HEK293 (cell line): Measurements from ENCODE around the gene IQCB1.

Source experiments
- CTCF ChIA-PET: fragments of 350-600 bp; formaldehyde crosslinking; extraction: SDS; loops from one replicate; lab custom pipeline; 2021; ENCODE audit warnings: antibody characterized with exemption; lab: Yijun Ruan, JAX
- POLR2A ChIA-PET: fragments of 300-600 bp; formaldehyde crosslinking; extraction: SDS; loops from one replicate; lab custom pipeline; 2020; ENCODE audit warnings: antibody characterized with exemption, inconsistent platforms; lab: Yijun Ruan, JAX
- H3K27ac ChIP-seq: fragments of 200-500 bp; sonication (Bioruptor generic); 2 replicates; pipeline ENCODE4 v1.5.1; 2014; ENCODE audit warnings: low read depth, low read length, control low read depth, inconsistent platforms; ENCODE audit errors: extremely low read depth
- H3K36me3 ChIP-seq, 2 experiments: fragments of 200-500 bp in 1 of 2; sonication (Bioruptor generic) in 1 of 2; 1 replicate in 1 of 2; 2 replicates in 1 of 2; pipeline ENCODE4 v1.5.1; 2014 to 2017; ENCODE audit warnings: inconsistent platforms in 2 of 2, low read length in 2 of 2; ENCODE audit not compliant: control insufficient read depth in 2 of 2, insufficient read depth in 1 of 2
- H3K4me1 ChIP-seq: fragments of 200-500 bp; sonication (Bioruptor generic); 2 replicates; pipeline ENCODE4 v1.5.1; 2014; ENCODE audit warnings: mild to moderate bottlenecking, low read length, inconsistent platforms; ENCODE audit not compliant: control insufficient read depth, insufficient read depth
- H3K4me3 ChIP-seq: 2 replicates; pipeline ENCODE4 v1.5.1; 2011; ENCODE audit warnings: low read depth, mild to moderate bottlenecking, control low read depth, low read length, moderate library complexity
- H3K9me3 ChIP-seq: fragments of 200-500 bp; sonication (Bioruptor generic); 2 replicates; pipeline ENCODE4 v1.5.1; 2014; ENCODE audit warnings: low read depth, low read length, inconsistent platforms; ENCODE audit not compliant: control insufficient read depth, insufficient read depth
- GLIS2 ChIP-seq: fragments of 450-650 bp; formaldehyde crosslinking; IDR thresholded peaks from 2 replicates; pipeline ENCODE4 v1.5.1; 2016; ENCODE audit warnings: missing biosample characterization, missing genetic modification characterization
- KLF8 ChIP-seq: fragments of 450-650 bp; formaldehyde crosslinking; IDR thresholded peaks from 2 replicates; pipeline ENCODE4 v1.5.1; 2016; ENCODE audit warnings: missing biosample characterization, missing genetic modification characterization
- KLF9 ChIP-seq: fragments of 450-650 bp; formaldehyde crosslinking; IDR thresholded peaks from 2 replicates; pipeline ENCODE4 v1.5.1; 2016; ENCODE audit warnings: missing biosample characterization, missing genetic modification characterization, low read depth
- REPIN1 ChIP-seq: fragments of 450-650 bp; formaldehyde crosslinking; IDR thresholded peaks from 2 replicates; pipeline ENCODE4 v1.5.1; 2017; ENCODE audit warnings: missing biosample characterization, missing genetic modification characterization, low read depth
- TRIM28 ChIP-seq: IDR thresholded peaks from 2 replicates; pipeline ENCODE4 v1.6.1; 2011; ENCODE audit warnings: low read length, control low read depth, borderline replicate concordance
- ZBTB11 ChIP-seq: fragments of 450-650 bp; formaldehyde crosslinking; conservative IDR thresholded peaks from 2 replicates; pipeline ENCODE4 v1.5.1; 2016; ENCODE audit warnings: low read depth, missing biosample characterization, missing genetic modification characterization
- ZFHX2 ChIP-seq: fragments of 450-650 bp; formaldehyde crosslinking; conservative IDR thresholded peaks from 2 replicates; pipeline ENCODE4 v1.5.1; 2016; ENCODE audit warnings: missing biosample characterization, missing genetic modification characterization
- ZFP3 ChIP-seq: fragments of 450-650 bp; formaldehyde crosslinking; IDR thresholded peaks from 2 replicates; pipeline ENCODE4 v1.5.1; 2016; ENCODE audit warnings: low read depth, missing biosample characterization, missing genetic modification characterization
- ZFP41 ChIP-seq: fragments of 450-650 bp; formaldehyde crosslinking; IDR thresholded peaks from 2 replicates; pipeline ENCODE4 v1.5.1; 2016; ENCODE audit warnings: missing biosample characterization, missing genetic modification characterization, borderline replicate concordance
- ZFP69B ChIP-seq: fragments of 450-650 bp; formaldehyde crosslinking; IDR thresholded peaks from 2 replicates; pipeline ENCODE4 v1.5.1; 2016; ENCODE audit warnings: missing biosample characterization, missing genetic modification characterization
- ZNF114 ChIP-seq: fragments of 450-650 bp; formaldehyde crosslinking; IDR thresholded peaks from 2 replicates; pipeline ENCODE4 v1.5.0; 2017; ENCODE audit warnings: missing biosample characterization, missing genetic modification characterization
- ZNF138 ChIP-seq: fragments of 450-650 bp; formaldehyde crosslinking; IDR thresholded peaks from 2 replicates; pipeline ENCODE4 v1.5.1; 2016; ENCODE audit warnings: missing biosample characterization, missing genetic modification characterization, borderline replicate concordance
- ZNF169 ChIP-seq: fragments of 450-650 bp; formaldehyde crosslinking; IDR thresholded peaks from 2 replicates; pipeline ENCODE4 v1.5.1; 2016; ENCODE audit warnings: missing biosample characterization, missing genetic modification characterization
- ZNF239 ChIP-seq: fragments of 450-650 bp; formaldehyde crosslinking; IDR thresholded peaks from 2 replicates; pipeline ENCODE4 v1.5.1; 2016; ENCODE audit warnings: missing biosample characterization, missing genetic modification characterization
- ZNF248 ChIP-seq: fragments of 450-650 bp; formaldehyde crosslinking; IDR thresholded peaks from 2 replicates; pipeline ENCODE4 v1.5.1; 2017; ENCODE audit warnings: missing biosample characterization, missing genetic modification characterization
- ZNF426 ChIP-seq: fragments of 450-650 bp; formaldehyde crosslinking; IDR thresholded peaks from 2 replicates; pipeline ENCODE4 v1.5.1; 2017; ENCODE audit warnings: missing biosample characterization, missing genetic modification characterization, mild to moderate bottlenecking, inconsistent platforms, moderate library complexity
- ZNF449 ChIP-seq: fragments of 450-650 bp; formaldehyde crosslinking; IDR thresholded peaks from 2 replicates; pipeline ENCODE4 v1.5.1; 2017; ENCODE audit warnings: missing biosample characterization, mild to moderate bottlenecking, missing genetic modification characterization, moderate library complexity
- ZNF513 ChIP-seq: fragments of 450-650 bp; IDR thresholded peaks from 2 replicates; pipeline ENCODE4 v1.5.1; 2018; ENCODE audit warnings: missing biosample characterization, missing genetic modification characterization
- ZNF561 ChIP-seq: fragments of 450-650 bp; IDR thresholded peaks from 2 replicates; pipeline ENCODE4 v1.5.1; 2018; ENCODE audit warnings: missing biosample characterization, missing genetic modification characterization, borderline replicate concordance
- ZNF660 ChIP-seq: fragments of 450-650 bp; IDR thresholded peaks from 2 replicates; pipeline ENCODE4 v1.5.1; 2018; ENCODE audit warnings: missing biosample characterization, mild to moderate bottlenecking, missing genetic modification characterization
- ZNF837 ChIP-seq: fragments of 450-650 bp; formaldehyde crosslinking; IDR thresholded peaks from 2 replicates; pipeline ENCODE4 v1.5.1; 2016; ENCODE audit warnings: missing biosample characterization, missing genetic modification characterization
- TF ChIP-seq, protein P1 (sequence below): fragments of 450-650 bp; formaldehyde crosslinking; IDR thresholded peaks from 2 replicates; pipeline ENCODE4 v1.5.1; 2016; ENCODE audit warnings: missing biosample characterization, missing genetic modification characterization
- TF ChIP-seq, protein P2 (sequence below): fragments of 450-650 bp; formaldehyde crosslinking; IDR thresholded peaks from 2 replicates; pipeline ENCODE4 v1.5.1; 2016; ENCODE audit warnings: missing biosample characterization, missing genetic modification characterization, borderline replicate concordance

Gene IQCB1

GRCh38 chr3:121739902-121740301, 95.0 kb downstream of the IQCB1 start:
- no peaks in the 10 kb centered on the region for H3K9me3 ChIP-seq
- POLR2A ChIA-PET, result no interaction called here
- no peaks in the 10 kb centered on the region for H3K4me1 ChIP-seq
- H3K36me3 ChIP-seq, result peaks cover 0 to 10% of the 10 kb centered on the region in 2 experiments; a peak in 1 of 3 replicates
- no peak for TF ChIP-seq ZNF561
- TF ChIP-seq ZNF426 (tag by site-specific recombination), result no peak
- TF ChIP-seq, protein P1, sequence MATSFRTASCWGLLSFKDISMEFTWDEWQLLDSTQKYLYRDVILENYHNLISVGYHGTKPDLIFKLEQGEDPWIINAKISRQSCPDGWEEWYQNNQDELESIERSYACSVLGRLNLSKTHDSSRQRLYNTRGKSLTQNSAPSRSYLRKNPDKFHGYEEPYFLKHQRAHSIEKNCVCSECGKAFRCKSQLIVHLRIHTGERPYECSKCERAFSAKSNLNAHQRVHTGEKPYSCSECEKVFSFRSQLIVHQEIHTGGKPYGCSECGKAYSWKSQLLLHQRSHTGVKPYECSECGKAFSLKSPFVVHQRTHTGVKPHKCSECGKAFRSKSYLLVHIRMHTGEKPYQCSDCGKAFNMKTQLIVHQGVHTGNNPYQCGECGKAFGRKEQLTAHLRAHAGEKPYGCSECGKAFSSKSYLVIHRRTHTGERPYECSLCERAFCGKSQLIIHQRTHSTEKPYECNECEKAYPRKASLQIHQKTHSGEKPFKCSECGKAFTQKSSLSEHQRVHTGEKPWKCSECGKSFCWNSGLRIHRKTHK (tag by site-specific recombination), result no peak
- no peak for TF ChIP-seq ZNF660 (tag by site-specific recombination)
- no peak overlapping the region for H3K27ac ChIP-seq
- CTCF ChIA-PET, result no interaction called here
- H3K4me3 ChIP-seq, result no peak overlapping the region

- Histone ChIP-seq H3K9me3 (no peaks in the 10 kb centered on the region), H3K27ac (no peak overlapping the region), H3K4me1 (no peaks in the 10 kb centered on the region), H3K36me3 (peaks cover 0 to 4% of the 10 kb centered on the region in 2 experiments; a peak in 1 of 3 replicates), H3K4me3 (no peak overlapping the region)
- POLR2A ChIA-PET, result no interaction called here
- CTCF ChIA-PET, result no interaction called here
- no peak for TF ChIP-seq ZNF248 (tag by site-specific recombination)
- TF ChIP-seq ZFP41, result no peak
- TF ChIP-seq, protein P2, sequence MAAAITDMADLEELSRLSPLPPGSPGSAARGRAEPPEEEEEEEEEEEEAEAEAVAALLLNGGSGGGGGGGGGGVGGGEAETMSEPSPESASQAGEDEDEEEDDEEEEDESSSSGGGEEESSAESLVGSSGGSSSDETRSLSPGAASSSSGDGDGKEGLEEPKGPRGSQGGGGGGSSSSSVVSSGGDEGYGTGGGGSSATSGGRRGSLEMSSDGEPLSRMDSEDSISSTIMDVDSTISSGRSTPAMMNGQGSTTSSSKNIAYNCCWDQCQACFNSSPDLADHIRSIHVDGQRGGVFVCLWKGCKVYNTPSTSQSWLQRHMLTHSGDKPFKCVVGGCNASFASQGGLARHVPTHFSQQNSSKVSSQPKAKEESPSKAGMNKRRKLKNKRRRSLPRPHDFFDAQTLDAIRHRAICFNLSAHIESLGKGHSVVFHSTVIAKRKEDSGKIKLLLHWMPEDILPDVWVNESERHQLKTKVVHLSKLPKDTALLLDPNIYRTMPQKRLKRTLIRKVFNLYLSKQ, result no peak
- TF ChIP-seq TRIM28, result no peak
- TF ChIP-seq ZFHX2 (tag by site-specific recombination), result no peak
- no peak for TF ChIP-seq ZNF114 (tag by site-specific recombination)
- no peak for TF ChIP-seq ZNF449
- no peak for TF ChIP-seq ZNF239 (tag by site-specific recombination)
These were observed 97.2 kb downstream of the IQCB1 start for GRCh38 chr3:121737644-121738043.

- no peaks in the 10 kb centered on the region for H3K9me3 ChIP-seq
- no peaks in the 10 kb centered on the region for H3K4me1 ChIP-seq
- peaks cover 0 to 4% of the 10 kb centered on the region in 2 experiments; a peak in 1 of 3 replicates for H3K36me3 ChIP-seq
- ChIA-PET POLR2A (no interaction called here), CTCF (no interaction called here)
- no peak overlapping the region for H3K4me3 ChIP-seq
- no peak overlapping the region for H3K27ac ChIP-seq
- no peak for TF ChIP-seq KLF9 (tag by site-specific recombination)
- no peak for TF ChIP-seq KLF8 (tag by site-specific recombination)
- TF ChIP-seq ZBTB11, result no peak
- TF ChIP-seq REPIN1, result no peak
- TF ChIP-seq ZNF513, result no peak
- no peak for TF ChIP-seq GLIS2 (tag by site-specific recombination)
- TF ChIP-seq ZNF169 (tag by site-specific recombination), result no peak
- no peak for TF ChIP-seq ZFP3 (tag by site-specific recombination)
- no peak for TF ChIP-seq ZNF138 (tag by site-specific recombination)
- TF ChIP-seq ZFP69B (tag by site-specific recombination), result no peak
- TF ChIP-seq ZNF837 (tag by site-specific recombination), result no peak
These were observed 98.7 kb downstream of the IQCB1 start for GRCh38 chr3:121736112-121736511.
